Suppressor macrophage treated with lipopolysaccharide for 4 hours (primary cell): Measurements from ENCODE around the gene DCC.

Experiments used
- DNase-seq: peaks from one replicate; pipeline ENCODE4 v3.0.0-alpha.2; 2020

Gene DCC

DNA sequence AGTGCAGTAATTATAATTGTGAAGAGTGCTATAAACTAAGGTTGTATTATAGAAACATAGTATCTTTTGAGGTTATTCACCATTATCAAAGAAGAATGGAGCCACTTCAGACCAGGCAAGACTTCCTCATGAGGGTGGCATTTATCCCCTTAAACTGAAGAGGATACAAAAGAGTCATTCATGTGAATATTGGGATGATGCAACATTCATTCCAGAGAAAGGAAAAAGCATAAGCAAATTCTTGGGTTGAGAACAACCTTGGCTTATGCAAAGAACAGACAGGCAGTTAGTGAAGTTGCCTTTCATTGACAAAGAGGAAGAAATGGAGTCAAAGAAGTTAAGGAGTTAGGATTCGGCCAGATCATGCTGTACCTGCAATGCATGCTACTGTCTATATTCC lies 1201.9 kb downstream of the DCC start:
- no peak for DNase-seq

DNA sequence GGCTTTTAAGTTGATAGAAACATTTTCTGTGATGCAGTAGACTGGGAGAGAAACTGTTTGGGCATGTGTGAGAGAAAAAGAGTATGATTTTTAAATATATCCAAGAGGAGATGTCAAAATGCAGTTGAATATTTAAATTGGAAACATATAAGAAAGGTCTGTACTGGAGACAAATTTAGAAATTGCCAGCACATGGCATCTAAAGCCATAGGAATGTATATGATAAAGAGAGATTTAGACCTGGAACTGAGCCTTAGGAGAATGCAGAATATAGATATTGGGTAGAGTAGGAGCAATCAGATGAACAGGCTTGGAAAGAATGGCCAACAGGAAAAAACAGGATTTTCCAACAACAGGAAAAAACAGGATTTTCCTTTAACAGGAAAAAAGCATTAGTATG lies 1203.7 kb downstream of the DCC start:
- no peak for DNase-seq

DNA sequence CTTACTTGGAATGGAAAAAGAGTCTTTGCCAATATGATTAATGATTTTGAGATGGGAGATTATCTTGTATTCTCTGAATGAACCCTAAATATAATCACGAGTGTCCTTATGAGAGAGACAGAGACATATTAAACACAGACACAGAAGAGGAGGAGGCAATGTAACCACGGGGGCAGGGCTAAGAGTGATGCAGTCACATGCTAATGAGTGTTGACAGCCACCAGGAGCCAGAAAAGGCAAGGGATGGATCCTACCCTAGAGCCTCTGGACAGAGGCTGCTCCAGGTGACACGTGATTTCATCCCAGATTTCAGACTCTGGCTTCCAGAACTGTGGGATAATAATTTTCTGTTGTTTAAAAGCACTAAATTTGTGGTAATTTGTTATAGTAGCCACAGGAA lies 1204.9 kb downstream of the DCC start:
- no peak for DNase-seq

DNA sequence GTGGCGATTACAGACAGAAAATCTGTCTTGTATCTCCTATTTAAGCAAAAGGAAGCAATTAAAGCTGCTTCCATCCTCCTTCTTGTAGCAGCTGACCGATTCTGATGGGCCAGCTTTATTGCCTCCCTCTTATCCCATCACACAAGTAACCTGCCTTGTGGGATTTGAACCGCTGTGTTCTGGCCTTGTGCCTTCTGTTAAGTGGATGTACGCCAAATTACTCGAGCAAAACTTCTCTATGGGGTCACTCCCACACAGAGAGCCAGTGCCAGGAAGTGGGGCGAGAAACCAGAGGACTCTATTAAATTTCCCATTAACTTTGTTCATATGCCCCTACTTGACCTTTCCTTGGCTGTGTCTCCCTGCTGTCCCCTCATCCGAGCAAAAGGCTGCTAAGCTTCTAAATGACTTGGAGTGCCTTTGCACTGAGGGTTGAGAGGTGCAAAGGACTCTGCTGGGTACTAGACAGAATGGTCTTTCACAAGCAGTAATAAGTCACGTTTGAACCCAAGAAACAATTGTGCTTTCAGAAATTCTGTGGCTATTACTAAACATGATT lies 1212.0 kb downstream of the DCC start:
- no peak for DNase-seq

DNA sequence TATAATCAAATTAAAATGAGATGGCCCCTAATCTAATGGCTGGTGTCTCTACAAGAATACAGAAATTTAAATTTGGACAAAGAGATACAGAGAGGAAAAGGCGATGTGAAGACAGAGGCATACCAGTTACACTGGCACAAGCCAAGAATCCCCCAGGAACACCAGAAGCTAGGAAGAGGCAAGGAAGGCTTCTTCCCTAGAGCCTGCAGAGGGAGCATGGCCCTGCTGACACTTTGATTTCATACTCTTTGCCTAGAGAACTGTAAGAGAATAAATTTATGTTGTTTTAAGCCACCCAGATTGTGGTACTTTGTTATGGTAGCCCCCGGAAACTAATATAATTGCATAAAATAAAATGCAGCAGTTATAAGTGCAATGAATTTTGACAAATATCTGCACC lies 1213.0 kb downstream of the DCC start:
- DNase-seq: no peak

DNA sequence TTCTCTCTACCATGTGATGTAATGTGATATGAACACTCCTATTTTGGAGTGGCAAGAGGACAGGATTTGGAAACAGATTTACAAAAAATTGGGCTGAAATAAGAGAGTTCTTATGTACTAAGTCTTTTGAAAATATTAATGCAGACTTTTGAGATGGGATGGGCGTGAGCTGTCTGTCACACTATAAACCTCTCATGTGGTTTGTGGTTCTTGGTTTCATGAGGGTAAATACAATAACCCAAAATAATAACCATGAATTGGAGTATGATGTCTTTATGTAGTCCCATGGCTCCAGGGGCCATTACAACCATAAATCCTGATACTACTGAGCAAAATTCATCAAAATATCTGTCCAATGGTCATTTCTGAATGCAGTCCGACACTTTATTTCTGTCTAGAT lies 1216.5 kb downstream of the DCC start:
- DNase-seq: no peak

DNA sequence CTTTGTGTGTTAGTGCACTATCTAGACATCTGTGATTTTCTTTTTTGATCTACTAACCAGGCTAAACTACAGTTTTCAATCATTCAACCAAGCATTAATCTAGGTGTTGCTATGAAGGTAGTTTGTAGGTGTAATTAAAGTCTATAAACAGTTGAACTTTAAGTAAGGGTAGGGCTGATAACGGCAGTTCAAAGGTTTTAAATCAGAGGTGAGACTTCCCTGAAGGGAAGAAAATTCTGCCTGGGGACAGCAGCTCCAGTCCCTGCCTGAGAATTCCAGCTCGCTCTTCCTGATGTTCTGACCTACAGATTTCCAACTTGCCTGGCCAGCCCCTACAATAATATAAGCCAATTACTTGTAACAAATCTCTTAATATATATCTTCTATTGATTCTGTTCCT lies 1220.5 kb downstream of the DCC start:
- no peak for DNase-seq

DNA sequence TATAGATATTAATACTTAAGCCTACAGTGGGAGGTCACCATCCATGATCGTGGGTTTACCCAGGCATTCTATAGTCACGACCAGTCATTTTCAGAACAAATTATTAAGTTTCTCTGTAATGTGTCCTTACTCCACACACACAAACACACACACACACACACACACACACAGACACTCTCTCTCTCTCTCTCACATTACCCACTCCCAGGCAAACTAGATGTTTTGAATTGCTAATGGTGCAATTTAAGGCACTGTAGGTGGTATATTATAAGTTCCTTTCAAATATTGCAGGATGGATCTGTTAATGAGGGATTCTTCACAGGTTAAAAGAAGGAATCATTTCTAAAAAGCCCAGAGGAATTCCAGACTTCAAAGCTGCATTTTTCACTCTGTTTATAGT lies 1226.6 kb downstream of the DCC start:
- no peak for DNase-seq

DNA sequence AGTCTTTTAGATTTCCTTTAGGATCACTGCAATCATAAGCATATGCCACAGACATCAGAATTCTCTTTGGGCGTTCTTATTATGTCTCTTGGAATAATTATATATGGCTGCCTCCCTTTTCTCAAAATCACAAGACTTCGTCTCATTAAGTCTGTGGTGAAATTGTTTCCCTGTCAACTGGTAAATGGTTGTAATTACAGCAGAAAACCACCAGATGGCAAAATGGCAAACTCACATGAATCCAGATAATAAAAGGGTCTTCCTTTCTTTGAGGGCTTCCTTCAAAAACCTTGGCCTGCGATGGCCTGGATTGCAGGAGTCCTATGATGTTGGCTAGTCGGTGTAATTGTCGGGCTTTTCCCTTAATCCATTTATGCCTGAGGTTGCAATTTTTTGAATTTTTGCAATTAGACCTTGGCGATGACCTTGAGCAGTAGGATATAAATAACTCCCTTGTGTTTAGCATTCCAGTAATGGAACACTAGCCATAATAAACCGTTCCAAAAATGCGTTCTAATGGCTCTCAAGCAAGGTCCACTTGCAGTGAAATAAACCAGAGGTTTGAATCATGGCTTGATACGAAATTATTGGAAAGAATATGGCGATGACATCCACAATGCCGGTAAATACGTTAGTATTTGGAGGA lies 1228.1 kb downstream of the DCC start:
- DNase-seq: peak; percentile 24
